Activated T-helper 17 cell treated with anti-CD3 and anti-CD28 coated beads, Interleukin-2, amount 50 U/mL, for 72 hours (primary cell): Measurements from ENCODE around the gene NYAP2. TPM values are rescaled to one million over a fixed set of nuclear protein-coding genes. Genes with fewer than 3 reads are reported as not detected.

ENCODE experiments used
- ATAC-seq: fragments of 150-1000 bp; cut with Tn5 transposase; replicated peaks from 2 replicates; pipeline ENCODE4 v1.10.0; 2021; ENCODE audit warnings: mild to moderate bottlenecking, moderate library complexity
- H3K27ac Mint-ChIP-seq: one replicate; pipeline ENCODE4 v1.8.0; 2022; ENCODE audit warnings: mixed read lengths
- H3K27me3 Mint-ChIP-seq: one replicate; pipeline ENCODE4 v1.8.0; 2022; ENCODE audit warnings: mixed read lengths
- H3K36me3 Mint-ChIP-seq: one replicate; pipeline ENCODE4 v1.8.0; 2022; ENCODE audit warnings: low read depth, mild to moderate bottlenecking, mixed read lengths
- H3K4me1 Mint-ChIP-seq: one replicate; pipeline ENCODE4 v1.8.0; 2022; ENCODE audit warnings: mixed read lengths
- H3K4me3 Mint-ChIP-seq: one replicate; pipeline ENCODE4 v1.8.0; 2022; ENCODE audit warnings: mild to moderate bottlenecking, mixed read lengths
- H3K9me3 Mint-ChIP-seq: one replicate; pipeline ENCODE4 v1.8.0; 2022; ENCODE audit warnings: mixed read lengths
- total RNA-seq, 2 donors: library from RNA; stranded (reverse); gene quantifications; one replicate each; pipeline ENCODE4 v1.2.3, GENCODE V29; 2022

NYAP2 gene
- total RNA-seq, 2 donors from 2014 or later, result 0.19 TPM; not detected in 1

GRCh38 chr2:225616848-225617247, 217.3 kb downstream of the NYAP2 start:
- no peak overlapping the region for H3K4me3 Mint-ChIP-seq
- no peaks in the 10 kb centered on the region for H3K4me1 Mint-ChIP-seq
- ATAC-seq, result no peak
- H3K9me3 Mint-ChIP-seq, result no peaks in the 10 kb centered on the region
- no peaks in the 10 kb centered on the region for H3K36me3 Mint-ChIP-seq
- H3K27me3 Mint-ChIP-seq, result no peaks in the 10 kb centered on the region
- H3K27ac Mint-ChIP-seq, result no peak overlapping the region

- Mint-ChIP-seq H3K36me3 (no peaks in the 10 kb centered on the region), H3K27me3 (no peaks in the 10 kb centered on the region), H3K4me3 (no peak overlapping the region), H3K9me3 (no peaks in the 10 kb centered on the region), H3K27ac (no peak overlapping the region), H3K4me1 (no peaks in the 10 kb centered on the region)
- ATAC-seq, result no peak
These were observed 220.7 kb downstream of the NYAP2 start for GRCh38 chr2:225620227-225620626.

GRCh38 chr2:225630824-225631533, 231.5 kb downstream of the NYAP2 start:
- Mint-ChIP-seq H3K4me3 (no peak overlapping the region), H3K36me3 (no peaks in the 10 kb centered on the region), H3K4me1 (no peaks in the 10 kb centered on the region), H3K27ac (no peak overlapping the region), H3K27me3 (peaks cover 18% of the 10 kb centered on the region), H3K9me3 (no peaks in the 10 kb centered on the region)
- peak; percentile 52 for ATAC-seq

GRCh38 chr2:225632351-225632750, 232.8 kb downstream of the NYAP2 start:
- Mint-ChIP-seq H3K27me3 (peaks cover 14% of the 10 kb centered on the region), H3K27ac (no peak overlapping the region), H3K4me1 (no peaks in the 10 kb centered on the region), H3K36me3 (no peaks in the 10 kb centered on the region), H3K4me3 (no peak overlapping the region), H3K9me3 (no peaks in the 10 kb centered on the region)
- ATAC-seq, result no peak

GRCh38 chr2:225636558-225636957, 237.0 kb downstream of the NYAP2 start:
- peaks cover 8% of the 10 kb centered on the region for H3K27me3 Mint-ChIP-seq
- H3K36me3 Mint-ChIP-seq, result no peaks in the 10 kb centered on the region
- H3K4me1 Mint-ChIP-seq, result no peaks in the 10 kb centered on the region
- H3K4me3 Mint-ChIP-seq, result no peak overlapping the region
- ATAC-seq, result no peak
- H3K9me3 Mint-ChIP-seq, result no peaks in the 10 kb centered on the region
- no peak overlapping the region for H3K27ac Mint-ChIP-seq

GRCh38 chr2:225637259-225637658, 237.7 kb downstream of the NYAP2 start:
- H3K27me3 Mint-ChIP-seq, result peaks cover 5% of the 10 kb centered on the region
- no peaks in the 10 kb centered on the region for H3K4me1 Mint-ChIP-seq
- H3K36me3 Mint-ChIP-seq, result no peaks in the 10 kb centered on the region
- no peaks in the 10 kb centered on the region for H3K9me3 Mint-ChIP-seq
- ATAC-seq, result no peak
- H3K27ac Mint-ChIP-seq, result no peak overlapping the region
- H3K4me3 Mint-ChIP-seq, result no peak overlapping the region

GRCh38 chr2:225640550-225640949, 241.0 kb downstream of the NYAP2 start:
- Mint-ChIP-seq H3K4me1 (no peaks in the 10 kb centered on the region), H3K27ac (no peak overlapping the region), H3K4me3 (no peak overlapping the region), H3K36me3 (no peaks in the 10 kb centered on the region), H3K9me3 (no peaks in the 10 kb centered on the region), H3K27me3 (peaks cover 5% of the 10 kb centered on the region)
- no peak for ATAC-seq

GRCh38 chr2:225649274-225649673, 249.8 kb downstream of the NYAP2 start:
- Mint-ChIP-seq H3K4me1 (no peaks in the 10 kb centered on the region), H3K9me3 (no peaks in the 10 kb centered on the region), H3K4me3 (no peak overlapping the region), H3K36me3 (no peaks in the 10 kb centered on the region), H3K27ac (no peak overlapping the region), H3K27me3 (peaks cover 9% of the 10 kb centered on the region)
- no peak for ATAC-seq

GRCh38 chr2:225650041-225650440, 250.5 kb downstream of the NYAP2 start:
- ATAC-seq, result no peak
- no peaks in the 10 kb centered on the region for H3K4me1 Mint-ChIP-seq
- no peaks in the 10 kb centered on the region for H3K36me3 Mint-ChIP-seq
- no peak overlapping the region for H3K4me3 Mint-ChIP-seq
- no peaks in the 10 kb centered on the region for H3K9me3 Mint-ChIP-seq
- no peak overlapping the region for H3K27ac Mint-ChIP-seq
- H3K27me3 Mint-ChIP-seq, result peaks cover 9% of the 10 kb centered on the region

- Mint-ChIP-seq H3K27ac (no peak overlapping the region), H3K9me3 (no peaks in the 10 kb centered on the region)
- ATAC-seq, result peak; percentile 73
These were observed 261.0 kb downstream of the NYAP2 start for GRCh38 chr2:225660262-225661131.

GRCh38 chr2:225662101-225662500, 262.6 kb downstream of the NYAP2 start:
- no peak for ATAC-seq
- no peak overlapping the region for H3K4me3 Mint-ChIP-seq
- H3K36me3 Mint-ChIP-seq, result no peaks in the 10 kb centered on the region
- H3K27ac Mint-ChIP-seq, result no peak overlapping the region
- H3K9me3 Mint-ChIP-seq, result no peaks in the 10 kb centered on the region
- H3K4me1 Mint-ChIP-seq, result no peaks in the 10 kb centered on the region
- peaks cover 22% of the 10 kb centered on the region for H3K27me3 Mint-ChIP-seq

More at GRCh38 chr2:225660262-225661131, 261.0 kb downstream of the NYAP2 start:
- Mint-ChIP-seq H3K4me3 (no peak overlapping the region), H3K36me3 (no peaks in the 10 kb centered on the region), H3K4me1 (no peaks in the 10 kb centered on the region), H3K27me3 (peaks cover 25% of the 10 kb centered on the region)

GRCh38 chr2:225667445-225667844, 267.9 kb downstream of the NYAP2 start:
- no peaks in the 10 kb centered on the region for H3K36me3 Mint-ChIP-seq
- H3K9me3 Mint-ChIP-seq, result no peaks in the 10 kb centered on the region
- H3K4me3 Mint-ChIP-seq, result no peak overlapping the region
- H3K27me3 Mint-ChIP-seq, result peaks cover 19% of the 10 kb centered on the region
- no peaks in the 10 kb centered on the region for H3K4me1 Mint-ChIP-seq
- ATAC-seq, result no peak
- no peak overlapping the region for H3K27ac Mint-ChIP-seq

GRCh38 chr2:225668606-225669266, 269.2 kb downstream of the NYAP2 start:
- Mint-ChIP-seq H3K27me3 (peaks cover 13% of the 10 kb centered on the region), H3K4me3 (no peak overlapping the region), H3K4me1 (no peaks in the 10 kb centered on the region), H3K27ac (no peak overlapping the region), H3K9me3 (no peaks in the 10 kb centered on the region), H3K36me3 (no peaks in the 10 kb centered on the region)
- ATAC-seq, result peak; percentile 62

GRCh38 chr2:225670111-225670974, 270.8 kb downstream of the NYAP2 start:
- ATAC-seq, result no peak
- H3K27me3 Mint-ChIP-seq, result peaks cover 7% of the 10 kb centered on the region
- H3K4me1 Mint-ChIP-seq, result no peaks in the 10 kb centered on the region
- no peak overlapping the region for H3K27ac Mint-ChIP-seq
- no peak overlapping the region for H3K4me3 Mint-ChIP-seq
- no peaks in the 10 kb centered on the region for H3K9me3 Mint-ChIP-seq
- H3K36me3 Mint-ChIP-seq, result no peaks in the 10 kb centered on the region
